ENCODE results near the gene IL17B. TPM values are rescaled to one million over a fixed set of nuclear protein-coding genes. Genes with fewer than 3 reads are reported as not detected.

The IL17B gene
- total and polyA plus RNA-seq, 2 of the 8 experiments (the other 6 are each of a cell fraction or from before 2014, with no cell fraction given), result 0.18 TPM; not detected in 1

GRCh38 chr5:149410071-149410470, 31.0 kb upstream of the IL17B start:
- H2BK12ac ChIP-seq (ENCODE audit: low read depth, low read length), result no peak overlapping the region
- no peak overlapping the region for H3K4ac ChIP-seq (replicated peaks; ENCODE audit: insufficient read length, low read depth, low read length)
- H3K4me1 ChIP-seq (replicated peaks in 1 of 4; ENCODE audit: control insufficient read depth in 3 of 4, insufficient read depth in 4 of 4, low read length in 3 of 4), result peaks cover 0 to 10% (median 5%) of the 10 kb centered on the region in 4 experiments; a peak in 4 of 7 replicates
- H4K5ac ChIP-seq (ENCODE audit: insufficient read length, low read depth, low read length), result no peak overlapping the region
- H3K14ac ChIP-seq (ENCODE audit: insufficient read length), result no peak overlapping the region
- no peak overlapping the region for H4K91ac ChIP-seq (replicated peaks; ENCODE audit: insufficient read length, low read length)
- H2AFZ ChIP-seq (ENCODE audit: low read length), result no peak overlapping the region
- WGBS, 2 experiments (ENCODE audit: extremely low coverage in 1 of 2, insufficient coverage in 1 of 2, insufficient read length in 1 of 2, insufficient replicate concordance in 2 of 2, low coverage in 1 of 2, low lambda C conversion rate in 2 of 2, missing lambda C conversion rate in 1 of 2), result 86% methylated on average over 7 of the region's 7 CpGs; no CpG with 5 or more reads in 1 of the 2 experiments
- H3K4me3 ChIP-seq (ENCODE audit: extremely low read depth in 1 of 4, insufficient read depth in 2 of 4, low read depth in 3 of 4, low read length in 4 of 4), result no peak overlapping the region
- H3K36me3 ChIP-seq (ENCODE audit: control insufficient read depth in 2 of 4, insufficient read depth in 4 of 4, low read length in 3 of 4), result no peaks in the 10 kb centered on the region
- no peak overlapping the region for H3K9ac ChIP-seq (replicated peaks in 1 of 4; ENCODE audit: extremely low read depth in 1 of 4, low read depth in 3 of 4, low read length in 3 of 4)
- no peak for DNase-seq (ENCODE audit: low read depth in 1 of 2, low spot score in 2 of 2)
- H3K23ac ChIP-seq (ENCODE audit: insufficient read length), result no peak overlapping the region
- FAIRE-seq, result no peak
- H3K23me2 ChIP-seq (ENCODE audit: low read depth, low read length), result no peaks in the 10 kb centered on the region
- no peak overlapping the region for H2BK5ac ChIP-seq (ENCODE audit: low read depth, low read length)
- H3K56ac ChIP-seq (replicated peaks; ENCODE audit: insufficient read length, low read depth, low read length), result no peak overlapping the region
- H2BK120ac ChIP-seq (replicated peaks; ENCODE audit: low read depth, low read length), result no peak overlapping the region
- TF ChIP-seq KDM4A (IDR thresholded peaks at IDR 0.05; ENCODE audit: low read depth, low read length, severe bottlenecking) (no peak), BRCA1 (IDR thresholded peaks at IDR 0.05; ENCODE audit: low read depth, low read length) (no peak), POLR2AphosphoS5 (IDR thresholded peaks at IDR 0.05; ENCODE audit: low read depth, low read length) (no peak), SIRT6 (IDR thresholded peaks at IDR 0.05; ENCODE audit: low read length) (no peak), KDM1A (IDR thresholded peaks at IDR 0.05; ENCODE audit: borderline replicate concordance, low read length) (no peak), MAFK (IDR thresholded peaks at IDR 0.05; ENCODE audit: low read depth, low read length) (no peak), RXRA (IDR thresholded peaks at IDR 0.05; ENCODE audit: insufficient read depth, low read depth, low read length) (no peak), SRF (IDR thresholded peaks at IDR 0.05; ENCODE audit: low read depth, low read length) (no peak), SUZ12 (IDR thresholded peaks at IDR 0.05; ENCODE audit: low read length) (no peak)
- no peaks in the 10 kb centered on the region for H3K9me3 ChIP-seq (ENCODE audit: insufficient read depth in 2 of 2, low read depth in 1 of 2, low read length in 1 of 2)
- H3K79me2 ChIP-seq (ENCODE audit: control insufficient read depth in 1 of 2, insufficient read depth in 2 of 2, low read length in 2 of 2), result no peaks in the 10 kb centered on the region
- no peak overlapping the region for H3K27ac ChIP-seq (ENCODE audit: low read depth, low read length)
- ChIA-PET POLR2A (ENCODE audit: partially characterized antibody) (interaction anchor here (1.1 kb wide), 1 partner anchor 18 kb away, joined by 3 read pairs; no protein-coding TSS in a partner anchor), CTCF (ENCODE audit: partially characterized antibody) (interaction anchor here (0.5 to 15.4 kb wide), 12 partner anchors 10 to 269 kb away, joined by 3 to 315 read pairs (median 6); partner anchors contain the start of gene ABLIM3)
- no peaks in the 10 kb centered on the region for H3K79me1 ChIP-seq (ENCODE audit: low read depth, low read length)
- H3K27me3 ChIP-seq (replicated peaks in 1 of 4; ENCODE audit: control insufficient read depth in 3 of 4, extremely low read depth in 1 of 4, insufficient read depth in 3 of 4, low read length in 3 of 4), result no peaks in the 10 kb centered on the region
- no peak overlapping the region for H4K8ac ChIP-seq (ENCODE audit: extremely low read depth, insufficient read depth, low read length)
- no peak overlapping the region for H3K18ac ChIP-seq (ENCODE audit: extremely low read depth, low read length)
- peak overlapping the region; percentile 5; the same call in 1 of the 2 replicates for H2BK15ac ChIP-seq (ENCODE audit: low read length)
- H3K4me2 ChIP-seq (ENCODE audit: insufficient read depth in 1 of 2, low read depth in 2 of 2, low read length in 2 of 2), result no peak overlapping the region
- no peaks in the 10 kb centered on the region for H4K20me1 ChIP-seq (replicated peaks in 1 of 2; ENCODE audit: control insufficient read depth in 1 of 2, insufficient read depth in 2 of 2, low read length in 2 of 2)
- H2AK5ac ChIP-seq (ENCODE audit: low read depth, low read length), result 0 out of 2 replicates have a peak overlapping the region, but pooled peaks have one; percentile 32
- no peak overlapping the region for H2BK20ac ChIP-seq (ENCODE audit: low read length)

Data from H1 (cell line).